ENCODE measurements around the gene KCNG2.

The KCNG2 gene

GRCh38 chr18:79825913-79826312 is 28.2 kb downstream of the KCNG2 start:
- no peak for DNase-seq

GRCh38 chr18:79826966-79827365 is 29.2 kb downstream of the KCNG2 start:
- no peak for DNase-seq

GRCh38 chr18:79828258-79828657 is 30.5 kb downstream of the KCNG2 start:
- no peak for DNase-seq

- no peak for DNase-seq
Measured at GRCh38 chr18:79829136-79829854, 31.6 kb downstream of the KCNG2 start.

GRCh38 chr18:79832169-79832568 is 34.4 kb downstream of the KCNG2 start:
- DNase-seq: no peak

- DNase-seq: no peak
Measured at GRCh38 chr18:79834834-79835233, 37.1 kb downstream of the KCNG2 start.

- DNase-seq: no peak
Measured at GRCh38 chr18:79841936-79842335, 44.2 kb downstream of the KCNG2 start.

GRCh38 chr18:79844999-79845563 is 47.3 kb downstream of the KCNG2 start:
- DNase-seq: no peak

GRCh38 chr18:79846936-79847557 is 49.3 kb downstream of the KCNG2 start:
- peak; percentile 15 for DNase-seq

- no peak for DNase-seq
Measured at GRCh38 chr18:79847606-79848293, 50.0 kb downstream of the KCNG2 start.

- DNase-seq: no peak
Measured at GRCh38 chr18:79848294-79848578, 50.5 kb downstream of the KCNG2 start.

- no peak for DNase-seq
Measured at GRCh38 chr18:79848579-79849327, 51.0 kb downstream of the KCNG2 start.

- no peak for DNase-seq
Measured at GRCh38 chr18:79849328-79850207, 51.8 kb downstream of the KCNG2 start.

GRCh38 chr18:79850731-79851130 is 53.0 kb downstream of the KCNG2 start:
- no peak for DNase-seq

- no peak for DNase-seq
Measured at GRCh38 chr18:79851489-79851888, 53.8 kb downstream of the KCNG2 start.

- no peak for DNase-seq
Measured at GRCh38 chr18:79851950-79852349, 54.2 kb downstream of the KCNG2 start.

GRCh38 chr18:79852561-79853302 is 55.0 kb downstream of the KCNG2 start:
- DNase-seq: no peak

- DNase-seq: no peak
Measured at GRCh38 chr18:79853303-79853992, 55.7 kb downstream of the KCNG2 start.

GRCh38 chr18:79853993-79854364 is 56.2 kb downstream of the KCNG2 start:
- no peak for DNase-seq

GRCh38 chr18:79855147-79855933 is 57.6 kb downstream of the KCNG2 start:
- no peak for DNase-seq
